NCI-H1105 treated with DMSO at 0.1 percent for 48 hours (cell line): ENCODE measurements around the gene RXRA.

Experiments used
- DNase-seq: peaks from one replicate; lab custom pipeline; 2025; lab: John Stamatoyannopoulos, UW

The RXRA gene

DNA sequence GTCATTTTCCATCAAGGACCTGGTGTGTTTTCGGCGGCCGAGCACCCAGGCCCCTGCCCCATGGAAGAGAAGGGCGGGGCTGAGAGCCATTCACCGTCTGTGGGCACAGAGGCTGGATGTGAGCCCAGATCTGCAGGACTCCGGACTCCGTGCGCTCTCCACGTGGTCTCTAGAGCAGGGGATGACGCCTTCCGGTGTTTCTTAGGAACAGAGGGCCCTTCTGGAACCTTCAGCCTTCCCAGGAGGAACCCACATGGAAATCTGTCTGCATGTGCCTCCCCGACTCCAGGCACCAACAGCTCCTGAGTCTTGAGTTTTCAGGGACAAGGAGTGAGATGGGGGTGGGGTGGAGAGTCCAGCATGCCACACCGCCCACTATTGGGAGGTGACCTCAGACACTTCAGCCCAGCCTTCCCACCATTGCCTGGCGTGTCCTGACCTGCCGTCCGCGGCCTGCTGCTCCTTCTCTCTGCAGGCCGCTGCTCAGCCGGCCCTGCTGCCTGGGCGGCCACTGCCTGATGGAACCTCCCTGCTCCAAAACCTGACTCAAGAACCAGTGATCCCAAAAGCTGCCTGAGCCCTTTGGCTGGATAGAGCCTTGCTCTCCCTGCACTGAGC is 2.4 kb upstream of the RXRA start:
- no peak for DNase-seq

DNA sequence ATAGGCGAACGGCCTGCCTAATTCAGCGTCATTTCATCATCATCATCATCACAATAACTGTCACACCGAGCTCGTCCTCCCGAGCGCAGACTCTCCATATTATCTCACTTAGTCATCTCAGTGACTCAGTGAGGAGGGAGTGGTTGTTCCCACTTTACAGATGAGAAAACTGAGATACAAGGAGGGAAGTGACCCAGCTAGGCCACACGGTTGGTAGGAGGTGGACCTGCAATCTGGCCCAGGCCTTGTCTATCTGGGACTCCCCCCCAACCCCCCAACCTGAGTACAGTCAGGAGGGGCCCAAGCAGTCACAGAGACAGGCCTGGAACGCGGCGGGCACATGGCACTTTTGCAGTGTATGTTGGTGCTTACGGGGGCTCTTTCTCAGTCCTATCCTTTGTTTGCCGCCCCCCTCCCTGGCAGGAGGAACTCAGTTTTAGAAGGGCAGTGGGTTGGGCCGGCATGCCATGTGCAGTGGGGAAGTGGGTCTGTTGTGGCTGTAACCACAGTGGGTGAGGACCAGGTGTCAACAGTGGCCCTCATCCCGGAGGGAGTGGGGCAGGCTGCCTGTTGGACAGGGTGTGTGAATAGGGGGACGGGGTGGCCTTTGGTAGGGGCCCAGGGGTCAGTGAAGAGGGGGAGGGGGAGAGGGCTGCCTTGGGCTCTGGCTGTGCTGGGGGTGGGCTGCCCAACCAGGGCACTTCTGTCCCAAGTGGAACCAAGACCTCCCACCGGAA is 1.7 kb upstream of the RXRA start:
- DNase-seq = no peak

DNA sequence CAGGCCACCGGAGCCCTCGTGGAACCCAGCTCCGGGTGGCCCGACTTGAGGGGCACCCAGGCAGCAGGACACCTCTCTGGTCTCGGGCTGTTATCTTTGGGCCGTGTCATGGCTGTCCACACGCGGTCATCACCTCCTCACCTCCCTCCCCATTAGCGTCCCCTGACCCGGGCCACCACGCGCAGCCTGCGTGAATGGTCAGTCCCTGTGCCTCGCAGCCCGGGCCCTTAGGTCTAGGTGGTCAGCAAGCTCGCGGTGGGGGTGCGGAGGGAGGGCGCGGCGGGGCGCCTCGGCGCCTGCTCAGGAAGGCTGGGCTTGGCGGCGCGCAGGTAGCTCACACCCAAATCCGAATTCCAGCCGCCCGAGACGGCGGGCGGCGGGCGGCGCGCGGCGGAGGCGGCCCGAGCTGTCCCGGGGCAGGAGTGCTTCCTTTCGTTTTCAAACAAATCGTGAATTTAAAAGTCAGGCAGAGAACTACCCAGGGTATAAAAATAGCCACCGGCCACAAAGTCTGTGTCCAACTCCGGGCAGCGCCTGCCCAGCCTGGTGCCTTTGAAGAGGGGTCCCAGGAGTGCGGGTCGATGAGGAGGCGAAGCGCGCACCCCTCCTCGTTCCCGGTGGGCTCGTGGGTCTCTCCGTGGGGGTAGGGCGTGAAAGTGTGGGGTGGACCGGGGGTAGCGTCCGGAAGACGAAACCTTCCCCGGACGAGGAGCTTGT is 1.0 kb upstream of the RXRA start:
- DNase-seq = no peak

DNA sequence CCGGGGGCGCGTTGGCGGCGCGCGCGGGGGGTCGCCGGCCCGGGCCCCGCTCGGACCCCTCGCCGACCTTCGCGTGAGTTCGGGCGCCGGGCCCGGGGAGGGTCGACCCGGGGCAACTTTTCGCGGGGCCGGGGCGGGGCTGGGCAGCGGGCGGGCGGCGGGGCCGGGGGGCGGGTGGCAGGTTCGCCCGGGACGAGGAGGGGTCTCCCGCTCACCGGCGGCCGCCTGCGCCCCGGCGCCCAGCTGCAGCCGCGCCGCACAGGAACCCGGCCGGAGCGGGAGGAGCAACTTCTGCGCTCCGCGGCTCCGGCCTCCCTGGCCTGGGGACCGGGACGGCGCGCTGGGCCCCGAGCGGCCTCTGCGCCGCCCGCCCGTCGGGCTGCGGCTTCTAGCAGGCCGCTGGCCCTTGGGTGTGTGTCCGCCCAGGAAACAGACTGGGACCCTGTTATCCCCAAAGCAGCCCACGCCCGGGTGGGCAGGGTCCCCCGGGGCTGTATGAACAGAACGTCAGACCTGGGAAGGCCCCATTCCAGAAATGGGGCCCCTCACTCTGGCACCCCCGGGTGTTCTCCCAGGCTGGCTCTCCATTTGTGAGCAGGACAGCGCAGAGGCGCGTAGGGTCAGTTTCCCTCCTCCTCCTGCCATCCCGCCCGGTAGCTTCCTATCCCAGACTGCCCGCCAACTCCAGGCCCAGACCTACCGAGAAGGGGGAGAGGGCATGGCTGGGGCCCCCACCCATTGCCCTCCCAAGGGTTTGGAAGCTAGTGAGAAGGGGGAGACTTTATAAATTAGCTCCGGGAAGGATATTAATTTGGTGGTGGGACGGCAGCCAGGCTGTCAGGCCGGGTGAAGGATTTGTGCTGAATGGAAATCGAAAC is 708 bp downstream of the RXRA start:
- DNase-seq = no peak

DNA sequence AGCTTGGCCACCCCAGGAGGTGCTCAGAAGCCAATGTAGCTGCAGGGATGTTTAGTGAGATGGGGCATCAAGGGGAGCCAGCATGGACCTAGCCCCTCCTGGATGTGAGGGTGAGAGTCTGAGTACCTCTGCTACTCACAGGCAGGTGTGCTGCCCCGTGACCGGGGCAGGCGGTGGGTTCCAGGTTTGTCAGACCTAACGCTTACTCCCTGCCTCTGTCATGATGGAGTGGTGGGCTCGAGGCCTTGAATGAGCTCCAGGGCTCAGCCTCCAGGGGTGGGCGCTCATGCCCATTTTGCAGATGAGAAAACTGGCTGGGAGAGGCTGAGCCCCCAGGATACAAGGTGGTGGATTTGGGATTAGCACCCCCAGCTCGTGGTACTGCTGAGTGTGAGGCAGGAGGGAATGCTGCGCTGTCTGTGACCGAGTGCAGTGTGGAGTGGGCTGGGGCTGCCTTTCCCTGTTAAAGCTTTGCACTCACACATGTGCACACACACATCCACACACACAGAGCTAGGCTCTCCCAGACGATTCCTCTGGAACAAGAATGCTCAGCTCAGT is 1.5 kb downstream of the RXRA start:
- DNase-seq = peak; percentile 2

DNA sequence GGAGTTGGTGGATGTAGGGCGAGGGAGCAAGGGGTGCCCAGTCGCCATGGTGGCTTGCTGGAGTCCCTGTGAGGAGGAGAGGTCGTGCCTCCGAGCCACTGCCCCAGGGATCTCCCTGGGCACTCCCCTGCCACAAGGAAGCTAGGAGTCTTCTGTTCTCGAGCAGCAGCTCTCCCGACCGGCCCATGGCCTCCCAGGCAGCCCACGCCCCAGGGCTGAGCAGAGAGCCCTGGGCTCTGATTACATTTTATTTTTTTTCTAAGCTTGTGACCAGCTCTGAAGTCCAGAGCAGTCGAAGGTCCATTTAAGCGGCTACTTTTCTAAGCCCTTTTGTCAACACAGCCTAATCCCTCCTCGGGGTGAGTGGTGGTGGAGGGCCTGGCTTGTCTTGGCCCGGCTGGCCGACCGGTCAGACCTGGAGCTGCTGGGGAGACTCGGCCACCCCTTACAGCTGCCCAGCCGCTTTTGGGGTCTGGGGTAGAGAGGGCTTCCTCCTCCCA is 2.1 kb downstream of the RXRA start:
- no peak for DNase-seq

DNA sequence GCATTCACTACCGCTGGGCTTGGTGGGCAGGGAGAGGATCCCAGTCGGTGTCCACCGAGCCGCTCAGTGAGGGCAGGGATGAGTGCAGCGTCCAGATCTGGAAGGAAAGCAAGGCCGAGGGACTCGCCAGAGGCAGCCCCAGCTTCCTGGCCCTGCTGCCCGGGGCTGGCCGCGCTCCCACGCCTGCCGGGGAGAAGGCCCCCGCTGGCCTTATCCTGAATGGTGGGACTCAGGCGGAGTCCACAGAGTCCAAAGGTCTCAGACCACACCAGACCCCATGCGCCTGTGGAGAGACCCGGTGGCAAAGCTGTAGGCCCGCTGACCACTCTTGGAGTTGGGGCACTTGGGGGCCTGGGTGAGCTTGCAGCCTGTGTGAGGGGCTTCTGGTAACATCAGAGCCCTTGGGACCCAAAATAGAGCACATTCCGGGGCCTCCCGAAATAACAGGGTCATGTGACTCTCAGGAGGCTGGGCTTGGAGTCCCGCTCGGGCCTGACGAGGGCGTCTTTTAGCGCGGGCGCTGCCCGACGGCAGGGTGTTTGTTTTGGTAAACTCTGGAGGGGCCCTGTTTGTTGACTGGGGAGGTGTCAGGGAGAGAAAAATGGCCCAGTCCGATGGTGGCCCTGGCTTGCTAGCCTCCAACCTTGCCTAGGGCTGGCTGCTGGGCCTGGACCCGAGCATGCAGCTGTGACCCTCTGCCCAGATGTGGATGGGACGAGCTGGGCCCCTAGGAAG is 2.8 kb downstream of the RXRA start:
- DNase-seq = no peak

DNA sequence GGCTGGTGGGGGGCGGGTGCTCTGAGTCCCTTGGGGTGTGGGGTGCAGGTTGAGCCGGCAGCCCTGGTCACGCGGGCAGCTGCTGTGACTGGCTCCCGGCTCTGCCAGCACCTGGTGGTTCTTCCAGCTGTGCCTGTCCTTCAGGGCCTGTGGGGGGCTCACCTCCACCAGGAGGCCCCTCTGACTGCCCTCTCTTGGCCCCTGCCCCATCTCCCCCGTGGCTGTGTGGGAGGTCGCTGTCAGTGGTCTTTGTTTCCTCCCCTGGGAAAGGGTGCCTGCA is 3.3 kb downstream of the RXRA start:
- DNase-seq = no peak

DNA sequence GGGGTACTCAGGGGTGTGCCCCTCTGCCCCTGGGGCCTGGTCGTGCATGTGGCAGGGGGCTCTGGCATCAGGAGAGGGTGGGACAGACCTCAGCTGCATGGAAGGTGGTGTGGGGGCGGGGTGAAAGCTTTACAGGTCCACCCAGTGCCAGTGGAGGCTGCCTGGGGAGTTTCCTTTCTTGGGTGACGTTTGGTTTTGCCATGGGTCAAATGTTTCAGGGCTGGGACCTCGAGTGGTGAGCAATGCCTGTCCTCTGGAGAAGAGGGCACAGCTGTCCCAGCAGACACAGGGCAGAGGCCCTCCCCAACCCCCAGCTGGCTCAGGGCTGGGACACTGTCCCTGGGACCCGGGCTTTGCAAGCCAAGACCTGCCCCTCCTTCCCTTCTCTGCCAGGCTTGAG is 3.6 kb downstream of the RXRA start:
- no peak for DNase-seq

DNA sequence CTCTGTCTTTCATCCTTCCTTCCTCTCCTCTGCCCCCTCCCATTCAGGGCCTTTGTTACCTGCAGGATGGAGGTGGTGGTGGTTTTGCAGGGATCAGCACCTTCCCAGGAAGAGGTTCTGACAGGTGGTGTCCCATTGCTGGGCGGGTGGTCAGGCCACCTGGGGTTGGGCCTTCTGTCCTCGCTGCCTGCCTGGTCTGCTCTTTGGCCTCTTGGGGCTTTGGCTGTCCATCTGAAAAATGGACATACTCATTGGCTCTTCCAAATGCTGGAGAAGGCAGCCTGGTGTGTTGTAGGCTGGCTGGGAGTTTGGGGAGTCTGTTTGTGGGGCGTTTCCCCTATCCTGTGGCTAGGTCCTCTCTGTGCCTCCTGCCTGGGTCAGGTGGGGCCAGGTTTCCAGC is 4.3 kb downstream of the RXRA start:
- DNase-seq = no peak

DNA sequence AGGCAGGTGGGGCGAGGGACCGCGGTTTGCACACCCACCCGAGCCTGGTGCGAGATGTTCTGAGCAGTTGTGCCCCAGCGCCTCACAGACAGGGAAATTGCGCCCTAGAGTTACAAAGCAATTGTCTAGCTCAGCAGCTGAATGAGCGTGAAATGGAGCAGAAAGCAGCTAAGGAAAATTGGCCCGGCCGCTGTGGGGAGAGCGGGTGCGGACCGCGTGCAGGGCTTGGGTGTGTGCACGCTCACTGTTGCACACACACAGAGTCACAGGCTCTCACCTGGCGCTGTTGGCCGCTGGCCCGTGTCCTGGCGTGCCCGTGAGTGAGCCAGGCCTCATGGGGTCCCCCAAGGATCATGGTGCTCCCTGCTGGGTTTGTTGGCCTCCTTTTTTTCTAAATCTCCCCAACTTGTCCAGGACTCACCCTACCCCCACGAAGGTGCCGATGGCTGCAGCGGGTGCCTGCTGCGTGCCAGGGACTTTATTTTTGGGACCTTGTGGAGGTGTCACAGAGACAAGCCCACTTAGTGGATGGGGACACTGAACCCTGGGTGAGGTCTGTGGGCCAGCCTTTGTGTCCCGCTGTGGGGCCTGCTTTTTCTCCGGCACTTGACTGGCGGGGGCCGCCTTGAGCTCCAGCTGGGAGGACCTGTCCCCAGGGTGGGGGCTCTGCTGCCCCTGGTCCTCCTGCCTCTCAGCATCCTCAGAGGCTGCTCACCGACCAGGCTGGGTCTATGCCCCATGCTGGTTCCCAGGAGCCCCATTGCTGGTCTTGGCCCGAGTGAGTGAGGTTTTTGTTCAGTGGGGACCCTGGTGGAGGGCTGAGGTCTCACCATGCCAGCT is 5.2 kb downstream of the RXRA start:
- no peak for DNase-seq

DNA sequence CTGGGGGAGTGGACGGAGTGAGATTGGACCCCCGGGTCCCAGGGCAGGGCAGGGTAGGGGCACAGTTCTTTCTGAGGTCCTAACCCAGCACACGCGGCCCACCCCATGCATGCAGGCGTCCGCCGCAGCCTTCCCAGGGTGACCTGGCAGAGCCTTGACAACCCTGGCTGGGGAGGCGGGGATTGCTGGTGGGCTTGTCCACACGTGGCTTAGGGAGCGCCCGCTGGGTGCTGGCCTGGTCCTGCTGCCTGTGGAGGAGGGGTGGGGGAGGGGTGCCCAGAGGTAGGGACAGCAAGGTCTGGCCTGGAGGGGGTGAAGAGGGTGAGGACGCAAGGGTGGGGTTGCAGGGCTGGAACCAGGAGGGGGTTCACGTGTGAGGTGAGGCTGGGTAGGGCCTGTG is 6.0 kb downstream of the RXRA start:
- no peak for DNase-seq

DNA sequence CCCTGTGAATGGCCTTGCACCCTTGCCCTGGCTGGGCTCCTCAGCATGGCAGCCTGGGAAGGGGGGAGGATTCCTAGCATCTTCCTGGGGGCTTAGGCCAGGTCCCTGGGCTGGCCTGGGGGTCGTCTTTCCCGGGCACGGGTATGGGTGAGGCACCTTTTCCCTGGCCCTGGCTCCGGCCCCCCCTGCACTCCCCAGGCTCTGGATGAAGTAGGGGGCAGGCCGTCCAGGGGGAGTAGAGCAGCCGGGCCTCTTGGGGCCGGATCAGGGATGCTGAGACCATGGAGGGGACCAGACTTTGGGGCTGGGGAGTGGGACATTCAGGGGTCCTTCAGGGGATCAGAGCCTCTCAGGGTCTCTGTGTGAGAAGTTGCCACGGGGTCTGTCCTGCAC is 6.6 kb downstream of the RXRA start:
- DNase-seq = no peak

DNA sequence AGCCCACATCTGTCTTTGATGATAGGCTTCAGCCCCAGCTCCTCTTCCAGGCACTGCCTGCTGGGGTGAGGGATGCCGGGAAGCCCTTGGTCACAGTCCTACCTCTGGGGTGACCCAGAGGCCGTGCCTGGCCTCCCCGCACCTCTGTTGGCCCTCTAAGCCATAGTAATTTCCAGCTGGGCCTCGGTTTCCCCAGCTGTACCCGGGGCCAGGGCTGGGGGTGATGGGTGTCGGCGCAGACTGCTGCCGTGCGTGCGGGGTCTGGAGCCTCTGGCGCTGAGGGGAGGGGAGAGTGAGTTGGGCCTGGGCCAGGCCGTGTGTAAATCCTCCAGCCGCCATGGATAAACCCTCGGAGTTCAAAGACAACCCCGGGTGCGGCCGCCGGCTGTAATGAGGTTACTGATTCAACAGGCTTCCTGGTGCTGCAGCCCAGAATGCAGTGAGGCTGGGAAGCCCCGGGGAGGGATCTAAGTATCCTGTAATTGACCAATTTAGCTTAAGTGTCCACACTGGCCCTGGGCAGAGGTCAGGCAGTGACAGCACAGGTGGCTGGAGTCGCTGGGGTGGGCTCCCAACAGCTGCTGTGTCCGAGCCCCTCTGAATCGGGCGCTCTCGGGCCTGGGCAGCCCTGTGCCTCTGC is 7.1 kb downstream of the RXRA start:
- no peak for DNase-seq

DNA sequence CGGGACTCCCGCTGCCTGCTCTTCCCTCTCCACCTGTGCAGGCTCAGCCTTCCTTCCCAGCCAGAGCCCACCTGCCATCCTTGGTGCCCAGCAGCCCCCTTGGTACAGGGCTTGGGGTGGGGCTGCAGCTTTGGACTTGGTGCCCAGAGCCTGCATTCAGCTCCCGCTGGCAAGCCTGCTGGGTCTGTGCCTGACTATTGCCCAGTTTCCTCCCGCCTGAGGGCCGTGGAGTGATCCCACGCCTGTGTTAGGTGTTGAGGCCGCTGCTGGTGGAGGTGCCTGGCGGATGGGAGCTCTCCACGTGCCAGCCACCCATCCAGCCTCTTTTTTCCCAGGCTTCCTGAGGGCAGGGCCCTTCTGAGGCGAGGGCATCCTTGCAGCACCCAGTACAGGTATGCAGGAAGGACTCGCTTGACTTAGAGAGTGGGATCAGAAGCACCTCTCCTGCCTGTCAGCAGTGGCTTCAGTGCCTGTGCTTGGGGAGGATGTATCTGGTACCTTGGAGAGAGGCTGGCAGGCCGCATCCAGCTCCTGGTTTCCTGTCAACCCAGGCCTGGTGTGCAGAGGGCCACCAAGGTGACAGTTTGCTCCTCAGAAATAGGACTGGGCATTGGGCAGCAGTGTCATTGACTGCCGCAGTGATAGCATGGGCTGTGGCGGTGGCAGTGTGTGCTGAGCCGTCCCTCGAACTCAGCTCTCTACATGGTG is 7.8 kb downstream of the RXRA start:
- DNase-seq = no peak

DNA sequence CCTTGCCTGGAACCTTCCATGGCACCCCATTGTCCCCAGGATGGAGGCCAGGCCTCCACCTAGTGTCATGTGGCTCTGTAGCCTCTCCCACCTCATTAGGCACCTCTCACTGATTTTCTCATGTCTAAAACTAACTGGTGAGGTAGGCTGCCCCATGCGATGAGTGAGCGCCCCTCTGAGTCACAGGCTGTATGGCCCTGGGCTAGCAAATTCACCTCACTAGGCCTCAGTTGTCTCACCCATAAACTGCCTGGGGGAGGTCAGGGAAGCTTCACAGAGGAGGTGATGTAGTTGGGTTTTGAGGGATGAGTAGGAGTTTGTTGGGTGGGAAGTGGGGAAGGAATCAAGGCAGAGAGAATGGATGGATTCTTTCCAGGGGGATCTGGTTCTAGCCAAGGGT is 8.8 kb downstream of the RXRA start:
- DNase-seq = no peak

DNA sequence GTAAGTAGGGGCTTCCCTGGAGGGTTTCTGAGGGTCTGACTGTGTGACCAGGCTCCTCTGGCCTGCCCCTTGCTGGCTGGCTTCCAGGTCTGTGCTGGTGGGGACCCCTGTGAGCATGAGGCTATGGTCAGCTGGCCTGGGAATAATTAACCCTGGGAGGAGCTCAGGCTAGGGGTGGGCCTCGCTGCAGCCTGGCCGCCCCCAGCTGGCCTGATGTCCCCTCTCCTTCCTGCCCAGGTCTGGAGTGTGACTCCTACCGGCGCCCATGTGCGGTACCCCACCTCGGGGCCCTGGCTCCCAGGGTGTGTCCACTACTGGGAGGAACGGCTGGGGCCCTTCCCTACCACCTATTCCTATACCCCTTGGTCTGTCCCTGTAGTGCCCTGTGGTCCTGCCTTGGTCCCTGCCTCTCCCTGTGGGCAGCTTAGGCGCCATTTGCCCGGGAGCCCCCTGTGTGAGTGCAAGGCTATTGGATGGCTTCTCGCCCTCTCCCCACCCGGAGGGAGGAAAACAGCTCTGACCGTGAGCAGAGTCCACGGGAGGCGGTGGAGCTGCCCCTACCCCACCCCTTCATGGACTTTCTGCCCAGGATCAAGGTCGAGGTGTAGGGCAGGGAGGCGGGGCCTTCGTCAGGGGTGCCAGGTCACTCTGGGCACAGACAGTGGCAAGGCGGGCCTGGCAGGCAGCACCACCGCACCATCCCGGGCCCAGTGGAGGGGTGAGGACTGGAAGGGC is 9.4 kb downstream of the RXRA start:
- no peak for DNase-seq

DNA sequence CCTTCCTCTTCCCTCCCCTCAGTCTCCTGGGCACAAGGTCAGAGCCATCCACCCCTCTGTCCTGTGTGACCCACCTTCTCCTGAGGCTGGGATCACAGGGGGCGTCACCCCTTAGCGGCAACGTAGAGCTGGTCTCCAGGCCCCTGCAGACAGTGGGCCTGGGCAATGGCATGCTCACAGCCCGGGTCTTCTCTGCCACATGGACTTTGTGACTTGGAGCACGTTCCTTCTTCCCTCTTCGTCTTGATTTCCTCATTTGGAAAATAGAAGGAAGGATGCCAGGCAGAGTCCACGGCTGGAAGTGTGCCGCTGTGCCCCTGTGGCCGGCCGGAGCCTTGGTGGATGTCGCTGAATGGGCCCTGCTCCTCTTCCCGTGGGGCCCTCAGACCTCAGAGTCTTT is 10.0 kb downstream of the RXRA start:
- no peak for DNase-seq

DNA sequence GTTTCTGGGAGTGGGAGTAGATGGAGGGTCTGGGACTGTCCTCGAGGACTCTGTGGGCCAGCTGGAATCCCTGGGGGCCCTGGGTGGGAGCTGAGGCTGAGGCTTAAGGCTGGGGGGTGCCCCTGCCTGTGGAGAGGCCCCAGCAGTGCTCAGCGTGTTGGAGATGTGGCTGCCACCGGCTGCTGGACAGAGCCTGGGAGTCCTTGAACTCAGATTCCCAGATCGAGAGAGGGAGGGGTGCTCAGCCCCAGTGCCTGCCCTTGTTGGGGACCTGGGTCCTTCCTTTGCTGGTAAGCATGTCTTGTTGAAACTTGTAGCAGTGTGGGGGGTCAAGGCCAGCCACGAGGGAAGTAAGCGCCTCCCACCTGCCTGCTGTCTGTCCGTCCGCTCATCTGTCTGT is 10.7 kb downstream of the RXRA start:
- DNase-seq = no peak
